GM20000 (cell line): Measurements from ENCODE around the gene CDC42EP2.

Experiments
- DNase-seq: peaks from one replicate; pipeline ENCODE4 v3.0.0; 2012; ENCODE audit warnings: low spot score
- TF ChIP-seq, protein P1 (sequence below): IDR thresholded peaks from 2 replicates; pipeline ENCODE4 v1.5.1; 2012; ENCODE audit warnings: mild to moderate bottlenecking, control low read depth; ENCODE audit errors: extremely low read depth, missing control alignments

CDC42EP2 gene, protein sequence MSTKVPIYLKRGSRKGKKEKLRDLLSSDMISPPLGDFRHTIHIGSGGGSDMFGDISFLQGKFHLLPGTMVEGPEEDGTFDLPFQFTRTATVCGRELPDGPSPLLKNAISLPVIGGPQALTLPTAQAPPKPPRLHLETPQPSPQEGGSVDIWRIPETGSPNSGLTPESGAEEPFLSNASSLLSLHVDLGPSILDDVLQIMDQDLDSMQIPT

GRCh38 chr11:65314501-65315203 lies at the start of gene CDC42EP2:
Gene CDC42EP2, plus strand, starts transcription at chr11:65314866. Its CDS starts 6,033 bp downstream, at chr11:65320899.
- TF ChIP-seq, protein P1, sequence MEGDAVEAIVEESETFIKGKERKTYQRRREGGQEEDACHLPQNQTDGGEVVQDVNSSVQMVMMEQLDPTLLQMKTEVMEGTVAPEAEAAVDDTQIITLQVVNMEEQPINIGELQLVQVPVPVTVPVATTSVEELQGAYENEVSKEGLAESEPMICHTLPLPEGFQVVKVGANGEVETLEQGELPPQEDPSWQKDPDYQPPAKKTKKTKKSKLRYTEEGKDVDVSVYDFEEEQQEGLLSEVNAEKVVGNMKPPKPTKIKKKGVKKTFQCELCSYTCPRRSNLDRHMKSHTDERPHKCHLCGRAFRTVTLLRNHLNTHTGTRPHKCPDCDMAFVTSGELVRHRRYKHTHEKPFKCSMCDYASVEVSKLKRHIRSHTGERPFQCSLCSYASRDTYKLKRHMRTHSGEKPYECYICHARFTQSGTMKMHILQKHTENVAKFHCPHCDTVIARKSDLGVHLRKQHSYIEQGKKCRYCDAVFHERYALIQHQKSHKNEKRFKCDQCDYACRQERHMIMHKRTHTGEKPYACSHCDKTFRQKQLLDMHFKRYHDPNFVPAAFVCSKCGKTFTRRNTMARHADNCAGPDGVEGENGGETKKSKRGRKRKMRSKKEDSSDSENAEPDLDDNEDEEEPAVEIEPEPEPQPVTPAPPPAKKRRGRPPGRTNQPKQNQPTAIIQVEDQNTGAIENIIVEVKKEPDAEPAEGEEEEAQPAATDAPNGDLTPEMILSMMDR, result no peak
- DNase-seq, result peak; percentile 96

DNA sequence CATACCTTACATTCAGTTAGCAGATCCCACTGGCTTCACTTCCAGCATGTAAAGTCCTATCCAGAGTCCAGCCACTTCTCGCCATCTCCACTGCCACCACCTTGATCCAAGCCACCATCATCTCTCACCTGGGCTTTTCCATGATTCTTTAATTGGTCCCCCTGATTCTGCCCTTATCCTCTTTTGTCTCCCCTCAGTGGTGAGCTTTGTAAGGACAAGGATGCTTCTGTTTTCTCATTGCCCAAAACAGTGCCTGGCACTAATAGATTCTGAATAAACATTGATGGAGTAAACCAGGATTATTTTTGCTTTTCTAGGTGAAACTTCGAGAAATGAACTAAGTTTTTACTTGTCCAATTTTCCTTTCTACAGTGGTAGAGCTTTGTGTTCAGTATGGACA lies 48.5 kb upstream of the CDC42EP2 start:
- DNase-seq, result no peak
- TF ChIP-seq, protein P1, result no peak

DNA sequence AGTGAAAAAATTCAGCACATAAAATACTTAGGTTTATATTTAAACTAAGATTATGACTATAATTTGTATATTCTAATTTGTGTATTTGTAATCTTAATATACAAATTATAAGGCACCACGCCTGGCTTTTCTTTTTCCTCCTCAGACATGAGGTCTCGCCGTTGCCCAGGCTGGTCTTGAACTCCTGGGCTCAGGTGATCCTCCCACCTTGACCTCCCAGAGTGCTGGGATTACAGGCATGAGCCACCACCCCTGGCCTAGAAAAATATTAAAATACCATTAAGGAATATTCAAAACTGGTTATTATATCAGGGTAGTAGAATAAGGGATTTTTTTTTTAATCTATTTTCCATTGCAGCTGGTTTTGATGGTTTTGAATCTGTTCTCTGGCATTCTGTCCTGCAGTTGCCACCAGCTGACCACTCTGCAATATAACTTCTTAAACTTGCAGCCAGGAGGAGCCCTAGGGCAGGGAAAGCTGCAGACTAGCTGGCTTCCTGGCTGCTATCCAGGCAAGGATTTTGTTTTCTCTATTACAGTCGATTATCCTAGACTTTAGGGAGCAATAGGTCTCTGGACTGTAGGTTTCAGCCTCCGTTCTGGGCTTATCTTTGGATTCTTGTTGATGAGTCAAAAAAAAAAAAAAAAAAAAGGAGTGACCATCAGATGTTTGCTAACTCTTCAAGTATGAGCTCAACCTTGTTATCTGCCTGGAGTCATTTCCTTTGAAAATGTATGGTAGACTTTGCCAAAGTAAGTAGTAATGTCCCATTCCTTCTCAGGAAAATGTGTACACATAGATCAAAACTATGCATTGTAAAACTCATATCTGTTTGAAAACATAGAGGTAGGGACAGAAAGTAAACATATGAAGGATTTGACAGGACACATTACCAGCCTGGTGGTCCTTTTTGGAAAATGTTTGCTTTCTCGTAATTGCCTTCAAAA lies 39.7 kb upstream of the CDC42EP2 start:
- TF ChIP-seq, protein P1, result peak; percentile 26
- peak; percentile 48 for DNase-seq

GRCh38 chr11:65275906-65276305 lies 38.8 kb upstream of the CDC42EP2 start:
- DNase-seq, result no peak
- TF ChIP-seq, protein P1, result no peak

- DNase-seq, result no peak
- TF ChIP-seq, protein P1, result no peak
Observed at GRCh38 chr11:65277631-65278277, 36.9 kb upstream of the CDC42EP2 start.

DNA sequence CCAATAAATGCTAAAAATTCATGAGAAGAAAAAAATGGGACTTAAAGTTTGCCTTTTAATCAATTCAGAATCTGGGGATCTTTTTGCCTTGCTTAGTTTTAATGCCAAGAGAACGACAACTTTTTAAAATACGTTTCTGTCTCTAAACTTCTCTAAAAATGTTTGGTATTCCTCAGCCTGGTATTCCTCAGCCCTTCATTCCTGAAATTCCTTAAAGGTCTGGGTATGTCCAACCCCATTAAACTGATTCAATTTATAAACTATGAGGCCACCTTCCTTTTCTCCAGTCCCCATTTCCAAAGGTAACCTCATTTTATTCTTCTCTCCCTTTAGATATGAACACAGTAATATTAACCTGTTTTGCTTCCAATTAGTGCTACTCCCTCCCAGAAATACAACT lies 36.3 kb upstream of the CDC42EP2 start:
- TF ChIP-seq, protein P1, result no peak
- DNase-seq, result no peak
